GM21737 (cell line): ENCODE measurements around the gene SH3RF3.

Source experiments
- ATAC-seq: cut with Tn5 transposase; IDR thresholded peaks from one replicate; pipeline ENCODE4 v1.9.1; 2021; ENCODE audit warnings: mild to moderate bottlenecking, moderate library complexity; ENCODE audit not compliant: unreplicated experiment

Gene SH3RF3

DNA sequence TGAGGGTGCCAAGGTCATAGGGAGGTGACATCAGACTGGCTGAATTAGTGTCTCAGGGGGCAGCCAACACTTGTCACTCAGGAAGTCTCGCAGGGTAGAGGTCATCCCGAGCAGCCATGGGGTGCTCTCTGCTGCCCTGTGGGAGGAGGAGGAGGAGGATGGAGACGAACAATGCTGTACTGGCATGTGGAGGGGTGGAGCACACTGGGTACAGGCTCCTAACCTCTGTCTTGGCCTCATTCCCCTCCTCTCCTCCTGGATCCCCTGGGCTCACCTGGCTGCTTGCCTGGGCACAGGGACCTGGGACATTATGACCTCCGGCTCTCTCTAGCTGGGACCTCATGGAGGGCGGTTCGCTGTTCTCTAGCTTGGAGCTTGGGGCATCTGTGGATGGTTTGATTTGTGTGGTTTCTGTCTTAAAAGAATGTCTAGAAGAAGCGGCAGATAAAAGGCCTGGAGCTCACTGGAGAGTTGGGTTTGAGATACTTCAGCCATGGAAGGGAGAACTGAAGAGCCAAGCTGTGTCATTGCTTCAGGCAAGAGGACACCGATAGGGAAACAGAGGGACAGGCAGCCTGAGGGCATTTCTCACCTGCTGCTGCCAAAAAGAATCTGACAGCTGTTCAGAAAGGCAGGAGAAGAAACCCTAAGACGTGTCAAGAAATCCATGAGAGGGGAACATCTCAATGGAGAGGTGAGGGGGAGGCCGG is 351.6 kb downstream of the SH3RF3 start:
- no peak for ATAC-seq

DNA sequence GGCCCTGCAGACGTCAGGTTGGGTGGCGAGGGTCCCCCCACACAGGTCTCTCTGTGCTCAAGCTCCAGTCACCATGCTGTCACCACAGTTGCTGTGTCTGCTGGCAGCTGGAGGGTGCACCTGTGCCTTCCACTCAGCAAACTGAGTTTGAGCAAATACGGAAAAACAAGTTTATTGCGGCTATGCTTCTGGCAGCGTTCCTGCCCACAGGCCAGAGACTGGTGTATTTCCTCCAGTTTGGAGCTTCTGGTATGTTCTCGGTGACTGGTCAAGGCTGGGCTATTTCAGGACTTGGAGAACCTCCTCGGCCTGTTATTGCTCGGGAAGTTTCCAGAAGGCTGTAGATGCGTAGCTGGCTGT is 352.2 kb downstream of the SH3RF3 start:
- no peak for ATAC-seq

DNA sequence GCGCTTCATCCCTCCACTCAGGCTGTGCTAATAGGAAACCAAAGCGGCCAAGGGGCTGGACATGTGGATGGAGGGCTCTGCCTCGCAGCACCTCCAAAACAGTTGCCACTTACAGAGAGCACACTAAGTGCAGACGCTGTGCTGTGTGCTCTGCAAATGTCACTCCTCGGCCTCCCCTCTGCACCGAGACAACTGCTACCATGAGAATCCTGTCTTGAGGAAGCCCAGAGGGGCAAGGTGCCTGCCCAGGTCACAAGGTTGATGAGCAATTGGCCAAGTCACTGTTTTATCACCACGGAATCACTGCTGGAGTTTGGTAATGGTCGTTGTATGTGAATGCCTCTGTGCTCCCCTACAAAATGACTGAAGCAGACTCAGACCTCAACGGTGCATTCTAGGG is 352.6 kb downstream of the SH3RF3 start:
- no peak for ATAC-seq

DNA sequence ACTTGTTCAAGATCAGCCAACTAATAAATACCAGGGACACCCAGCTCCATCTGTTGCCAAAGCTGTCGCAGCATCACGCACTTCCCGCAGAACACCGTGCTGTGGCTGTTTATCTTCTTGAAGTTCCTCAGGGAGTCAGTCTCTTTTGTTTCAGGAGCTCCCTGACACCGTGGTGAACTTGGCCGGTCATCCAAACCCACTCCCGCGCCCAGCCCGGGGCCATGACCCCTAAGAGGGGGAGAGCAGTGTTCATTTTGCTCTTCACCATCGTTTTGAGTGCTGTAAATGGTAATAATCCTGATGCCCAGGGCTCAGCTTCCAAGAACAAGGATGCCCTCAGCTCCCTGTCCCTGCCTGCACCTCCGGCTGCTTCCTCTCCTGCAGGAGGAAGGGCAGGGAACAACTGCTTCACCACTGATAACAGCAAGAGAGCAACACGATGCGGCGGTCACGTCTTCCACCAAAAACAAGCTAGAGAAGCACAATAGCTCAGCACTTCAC is 353.4 kb downstream of the SH3RF3 start:
- ATAC-seq: no peak

DNA sequence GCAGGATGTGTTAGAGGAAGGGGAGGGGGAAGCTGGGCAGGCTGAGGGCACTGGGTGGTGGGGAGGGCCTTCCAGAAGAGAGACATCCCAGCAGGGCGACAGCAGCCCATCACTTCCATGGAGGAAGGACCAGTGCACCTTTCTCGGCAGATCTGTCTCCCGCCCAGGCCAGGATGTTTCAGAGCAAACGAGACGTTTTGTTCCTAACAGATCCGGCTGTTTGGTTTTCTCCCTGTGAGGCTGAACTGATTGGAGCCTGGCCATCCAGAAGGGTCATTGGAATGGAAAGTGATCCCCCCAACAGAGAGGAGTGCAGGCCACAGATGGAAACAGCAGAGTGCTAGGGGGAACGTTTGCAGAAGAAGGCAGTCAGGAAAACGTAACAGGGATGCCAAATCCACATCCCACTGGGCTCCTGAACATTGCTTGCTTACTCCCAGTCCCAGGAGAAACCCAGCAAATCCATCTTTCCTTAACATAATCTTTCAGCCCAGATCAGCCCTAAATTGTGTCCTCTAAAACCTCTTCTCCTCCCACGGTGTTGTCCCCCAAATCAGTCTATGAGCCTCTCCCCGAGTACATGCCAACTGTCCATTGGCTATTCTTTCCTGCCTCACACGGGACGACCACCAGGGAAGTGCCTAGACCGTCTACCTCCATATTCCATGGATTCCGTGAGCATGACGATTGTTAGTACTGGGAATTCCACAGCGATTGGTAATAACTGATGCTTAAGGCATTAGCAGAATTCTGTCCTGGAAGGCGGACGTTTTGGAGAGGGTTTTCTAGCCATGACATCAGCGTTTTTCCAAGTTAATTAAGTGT is 357.9 kb downstream of the SH3RF3 start:
- no peak for ATAC-seq

DNA sequence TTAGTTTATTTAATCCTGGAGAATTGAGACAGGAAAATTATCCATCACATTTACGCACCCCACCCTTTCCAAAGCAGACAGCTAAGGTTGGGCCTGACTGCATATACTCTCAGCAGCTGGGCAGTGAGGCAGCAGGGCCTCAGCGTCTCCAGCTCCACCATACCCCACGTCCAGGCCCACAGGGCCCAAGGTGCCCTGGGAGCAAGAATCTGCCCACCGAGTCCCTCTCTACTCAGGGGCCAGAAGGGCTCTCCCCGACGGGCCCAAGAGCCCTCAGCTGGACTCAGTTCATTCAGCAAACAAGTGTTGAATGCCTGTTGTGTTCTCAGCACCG is 358.5 kb downstream of the SH3RF3 start:
- ATAC-seq: no peak

DNA sequence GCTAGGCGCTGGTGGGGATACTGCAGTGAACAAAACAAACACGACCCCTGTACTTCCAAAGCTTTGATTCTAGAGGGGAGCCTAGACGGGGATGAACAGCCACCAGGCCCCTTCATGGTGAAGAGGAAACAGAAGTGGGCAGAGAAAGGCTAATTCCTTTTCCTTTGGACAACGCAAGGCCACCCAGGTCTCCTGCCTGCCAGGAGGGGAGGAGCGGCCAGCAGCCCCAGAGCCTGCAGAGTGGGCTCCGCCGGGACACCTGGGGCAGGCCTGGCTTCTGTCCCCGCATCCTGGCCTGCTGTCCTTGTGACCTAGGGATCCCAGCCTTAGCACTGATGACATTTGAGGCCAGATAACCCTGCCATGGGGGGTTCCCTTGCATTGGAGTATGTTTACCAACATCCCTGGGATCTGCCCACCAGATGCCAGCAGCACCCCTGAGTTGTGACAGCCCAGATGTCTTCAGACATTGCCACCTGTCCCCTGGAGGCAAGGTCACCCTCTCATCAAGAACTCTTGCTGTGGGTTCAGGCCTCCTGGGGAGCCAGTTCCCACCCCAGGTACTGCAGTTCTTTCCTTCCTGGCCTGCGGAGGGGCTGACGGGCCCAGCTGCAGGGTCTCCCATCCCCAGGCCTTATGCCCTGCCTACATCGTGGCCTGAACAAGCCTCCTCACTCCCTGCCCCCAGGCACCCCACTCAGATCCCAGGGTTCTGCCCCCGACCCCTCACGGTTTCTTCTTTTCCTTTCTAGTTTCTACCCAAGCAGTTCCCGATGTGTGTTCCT is 359.1 kb downstream of the SH3RF3 start:
- ATAC-seq: no peak

DNA sequence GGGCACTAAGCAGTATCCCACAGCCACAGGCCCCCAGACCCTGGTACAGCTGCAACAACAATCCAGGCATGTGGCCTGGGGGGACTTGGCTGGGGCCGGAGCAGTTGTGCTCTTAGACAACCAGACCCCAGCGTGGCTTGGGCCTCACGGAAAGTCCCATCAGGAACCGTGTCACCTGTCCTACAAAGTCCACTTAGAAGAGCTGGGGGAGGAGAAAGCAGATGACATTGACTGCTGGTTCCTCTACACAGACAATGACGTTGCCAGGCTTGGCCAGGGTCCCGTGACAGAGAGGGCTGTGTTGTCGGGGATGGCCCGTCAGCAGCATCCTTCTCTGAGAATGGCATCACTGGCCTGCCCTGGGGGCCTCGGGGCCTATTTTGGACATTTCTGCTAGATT is 360.3 kb downstream of the SH3RF3 start:
- no peak for ATAC-seq

DNA sequence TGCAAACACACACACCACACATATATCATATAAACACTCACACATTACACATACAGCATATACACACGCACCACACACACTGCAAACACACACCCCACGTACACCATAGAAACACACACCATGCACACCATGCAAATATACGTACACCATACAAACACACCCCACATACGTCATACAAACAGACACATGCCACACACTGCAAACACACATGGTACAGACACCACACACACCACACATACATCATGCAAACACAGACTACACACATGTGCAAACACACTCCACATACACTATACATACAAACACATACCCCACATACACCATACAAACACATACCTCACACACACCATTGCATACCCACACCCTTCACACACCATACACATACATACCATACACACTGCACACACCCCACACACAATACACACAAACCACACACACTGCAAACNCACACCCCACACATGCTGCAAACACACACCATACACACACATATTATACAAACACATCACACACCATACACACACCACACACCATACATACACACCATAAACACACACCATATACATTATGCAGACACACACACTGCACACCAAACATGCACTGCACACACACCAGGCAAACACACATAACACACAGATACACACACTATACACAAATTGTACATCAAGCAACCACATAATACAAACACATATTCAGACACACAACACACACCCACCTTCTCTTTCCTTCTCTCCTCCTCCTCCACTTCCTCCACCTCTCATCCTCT is 364.4 kb downstream of the SH3RF3 start:
- no peak for ATAC-seq

DNA sequence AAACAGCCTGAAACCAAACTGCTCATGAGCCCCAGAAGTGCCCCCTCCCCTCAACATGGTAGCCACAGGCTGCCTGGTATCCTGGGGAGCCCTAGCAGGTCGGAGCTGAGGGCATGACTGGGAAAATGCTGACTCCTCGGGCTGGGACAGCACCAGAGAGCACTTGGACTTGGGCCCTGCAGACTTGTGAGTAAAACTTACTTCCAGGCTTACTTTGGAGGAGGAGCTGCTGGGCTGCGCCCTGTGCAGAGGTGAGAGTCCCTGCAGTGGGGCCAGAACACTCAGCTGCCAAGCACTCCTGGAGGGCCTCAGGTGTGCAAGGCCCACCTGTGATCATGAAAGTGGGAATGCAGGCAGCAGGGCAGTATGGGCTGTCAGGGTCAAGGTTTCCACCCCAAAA is 365.3 kb downstream of the SH3RF3 start:
- ATAC-seq: no peak

DNA sequence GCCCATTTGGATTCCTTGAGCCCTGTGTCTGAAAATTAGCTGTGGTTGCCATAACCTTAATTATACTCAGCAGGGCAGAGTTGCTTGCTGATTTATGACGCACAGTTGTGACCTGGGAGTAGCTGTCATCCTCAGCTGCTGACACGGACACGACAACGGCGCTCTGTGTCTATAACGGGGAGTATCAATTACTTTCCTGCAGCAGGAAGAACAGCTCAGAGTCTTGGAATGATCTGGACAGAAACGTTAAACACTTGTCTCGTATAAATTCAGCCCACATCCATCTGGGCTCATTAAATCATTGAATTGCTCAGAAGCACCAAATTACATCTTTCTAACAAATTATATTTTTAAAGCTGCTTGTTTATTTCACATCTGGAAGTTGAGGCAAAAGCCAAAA is 368.5 kb downstream of the SH3RF3 start:
- no peak for ATAC-seq

DNA sequence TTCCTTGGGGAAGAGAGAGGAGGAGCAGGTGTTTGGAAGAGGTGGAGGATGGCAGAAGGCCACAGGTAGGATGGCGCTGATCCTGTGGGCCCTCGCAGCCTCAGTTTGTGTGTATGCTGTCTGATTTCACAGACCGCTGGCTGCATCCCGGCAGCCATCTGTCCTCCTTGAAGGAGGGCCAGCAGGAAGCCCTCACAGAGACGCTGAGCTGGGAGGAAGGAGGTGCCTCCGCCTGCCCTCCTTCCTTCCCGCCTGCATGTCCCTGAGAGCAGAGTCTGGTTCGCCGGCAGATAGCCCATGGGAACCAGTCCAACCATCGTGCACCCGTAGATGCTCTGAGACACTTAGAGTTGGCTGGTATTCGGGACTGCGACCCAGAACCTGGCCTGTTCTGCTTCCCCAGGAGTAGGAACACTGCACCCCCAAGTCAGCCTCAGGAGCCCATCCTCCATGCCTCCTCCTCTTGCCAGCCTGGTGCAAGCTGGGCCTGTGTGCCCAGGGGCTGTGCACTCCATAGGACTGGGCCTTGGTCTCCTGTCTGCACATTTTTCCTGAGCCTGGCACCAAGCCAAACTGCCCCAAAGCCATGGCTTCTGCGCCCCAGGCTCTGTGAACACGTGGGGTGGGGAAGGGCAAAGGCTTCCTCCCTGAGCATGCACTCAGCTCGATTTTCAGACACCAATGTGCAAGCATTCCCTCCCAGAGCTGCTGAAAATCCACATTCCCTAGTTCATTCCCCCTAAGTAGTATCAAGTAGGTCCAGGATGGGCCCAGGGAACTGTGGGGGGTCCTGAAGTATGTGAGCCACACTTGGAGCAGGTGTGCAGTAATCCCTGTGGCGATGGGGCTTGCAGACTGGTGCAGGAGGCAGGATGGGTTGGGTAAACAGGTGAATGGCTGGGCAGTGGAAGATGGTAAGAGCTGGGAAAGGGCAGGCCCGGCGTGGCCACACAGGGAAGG is 369.2 kb downstream of the SH3RF3 start:
- ATAC-seq: no peak

DNA sequence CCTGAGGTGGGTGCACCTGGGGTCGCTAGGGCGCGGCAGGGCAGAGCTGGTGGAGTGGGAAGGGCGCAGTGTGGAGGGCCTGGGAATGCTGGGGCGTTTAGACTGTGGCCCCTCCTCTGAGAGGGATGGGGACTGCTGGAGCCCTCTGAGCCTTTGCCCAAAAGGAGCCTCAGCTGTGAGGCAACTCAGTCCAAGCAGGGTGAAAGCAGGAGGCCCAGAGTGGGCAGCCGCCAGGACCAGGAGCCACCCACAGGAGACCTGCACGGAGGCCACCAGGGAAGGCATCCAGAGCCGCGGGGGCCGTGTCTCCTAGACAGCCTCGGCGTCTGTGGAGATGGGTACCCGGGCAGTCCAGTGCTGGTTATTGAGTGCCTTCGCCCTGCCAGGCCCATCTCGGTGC is 369.9 kb downstream of the SH3RF3 start:
- no peak for ATAC-seq

DNA sequence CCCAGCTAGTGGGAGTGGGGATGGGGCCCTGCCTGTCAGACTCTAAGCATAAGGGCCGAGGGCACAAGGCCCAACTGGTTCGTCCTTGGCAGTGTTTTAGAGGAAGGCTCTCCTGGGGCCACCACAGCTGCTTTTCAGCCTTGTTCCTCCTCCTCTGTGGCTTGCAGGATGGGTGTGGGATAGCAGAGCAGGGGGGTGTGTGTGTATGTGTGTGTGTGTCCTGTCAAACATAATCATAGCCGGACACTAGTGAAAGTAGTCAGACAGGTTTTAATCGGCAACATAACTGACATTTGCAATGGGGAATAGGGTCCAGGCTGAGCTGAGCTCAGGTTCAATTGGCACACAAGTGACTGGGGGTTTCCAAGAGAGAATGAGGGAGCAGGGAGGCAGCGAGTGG is 370.6 kb downstream of the SH3RF3 start:
- no peak for ATAC-seq

DNA sequence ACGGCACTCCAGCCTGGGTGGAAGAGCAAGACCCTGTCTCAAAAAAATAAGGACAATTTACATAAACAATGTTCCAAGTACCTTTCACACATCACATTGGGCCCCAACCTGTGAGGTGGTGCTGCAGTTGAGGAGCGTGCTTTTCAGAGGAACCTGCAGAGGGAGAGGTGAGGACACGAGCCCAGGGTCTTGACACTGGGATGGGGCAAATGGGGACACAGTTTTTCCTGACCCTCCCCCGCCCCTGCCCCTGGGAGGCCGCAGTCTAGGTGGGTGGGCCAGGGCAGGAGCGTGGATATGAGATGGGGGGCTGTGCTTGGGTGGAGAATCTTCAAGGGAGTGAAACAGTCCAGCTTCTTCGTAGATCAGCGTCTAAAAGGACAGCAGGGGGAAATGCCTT is 371.9 kb downstream of the SH3RF3 start:
- ATAC-seq: no peak

DNA sequence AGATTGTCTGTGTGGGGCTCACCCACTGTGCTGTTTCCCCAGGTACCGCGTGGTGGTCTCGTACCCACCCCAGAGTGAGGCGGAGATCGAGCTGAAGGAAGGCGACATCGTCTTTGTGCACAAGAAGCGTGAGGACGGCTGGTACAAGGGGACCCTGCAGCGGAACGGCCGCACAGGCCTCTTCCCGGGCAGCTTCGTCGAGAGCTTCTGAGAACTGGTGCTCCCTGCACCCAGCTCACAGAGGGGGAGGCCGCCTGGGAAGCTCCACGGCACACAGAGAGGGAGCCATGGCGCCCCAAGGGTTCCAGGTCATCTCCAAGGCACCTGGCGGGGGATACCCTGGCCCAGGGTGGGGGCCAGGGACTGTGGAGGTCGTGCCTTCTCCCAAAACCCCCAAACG is 372.5 kb downstream of the SH3RF3 start:
- ATAC-seq: no peak

DNA sequence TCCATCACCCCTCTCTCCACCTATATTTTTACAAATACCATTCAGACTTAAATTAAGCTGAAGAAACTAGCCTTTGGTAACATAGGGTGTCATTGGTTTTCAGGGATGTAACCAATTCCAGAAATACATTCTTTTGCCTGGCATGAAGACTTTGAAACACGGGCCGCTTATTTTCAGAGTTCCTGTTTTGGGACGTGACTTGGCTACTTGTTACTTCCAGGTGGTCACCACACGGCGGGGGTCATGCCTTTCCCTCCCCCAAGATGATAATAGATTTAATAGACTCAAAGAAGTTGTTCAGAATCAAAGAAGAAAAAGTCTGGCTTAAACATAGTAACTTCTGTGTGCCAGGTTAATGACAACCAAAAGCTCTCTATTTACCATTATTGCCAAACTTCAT is 374.2 kb downstream of the SH3RF3 start:
- no peak for ATAC-seq

DNA sequence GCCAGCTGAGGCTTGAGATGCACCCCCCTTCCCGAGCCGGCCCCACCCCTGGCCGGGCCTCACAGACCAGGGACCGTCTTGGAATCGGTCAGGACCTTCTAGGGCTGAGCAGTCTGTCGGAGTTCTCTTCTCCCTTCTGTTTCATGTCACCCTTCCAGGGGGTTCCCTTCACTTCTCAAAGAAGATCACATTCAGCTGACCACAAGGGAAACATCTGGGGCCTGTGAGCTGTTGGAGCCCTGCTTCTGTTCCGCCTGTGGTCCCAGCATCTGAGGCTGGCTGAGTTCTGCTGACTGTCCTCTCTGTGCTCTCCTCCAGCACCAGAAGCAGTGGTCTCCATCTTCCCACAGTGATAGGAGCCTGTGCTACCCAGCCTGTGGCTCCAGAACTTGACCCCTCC is 378.2 kb downstream of the SH3RF3 start:
- no peak for ATAC-seq

DNA sequence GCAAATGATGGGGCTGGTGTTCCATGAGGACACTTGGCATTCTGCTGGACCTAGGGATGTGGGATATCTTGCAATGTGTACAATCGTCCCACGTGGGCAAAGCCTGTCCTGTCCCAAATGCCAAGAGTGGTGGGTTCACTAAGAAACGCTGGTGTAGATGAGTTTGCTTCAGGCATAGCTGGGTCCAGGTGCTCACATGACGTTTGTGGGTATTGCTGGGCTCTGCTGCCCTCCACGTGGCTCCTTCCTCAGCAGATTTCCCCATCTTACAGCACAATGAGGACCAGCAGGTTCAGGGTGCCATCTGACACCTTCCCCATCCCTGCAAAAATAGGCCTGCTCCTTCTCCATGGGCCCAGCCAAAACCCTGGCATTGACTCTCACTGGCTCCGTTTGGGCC is 378.8 kb downstream of the SH3RF3 start:
- ATAC-seq: no peak

DNA sequence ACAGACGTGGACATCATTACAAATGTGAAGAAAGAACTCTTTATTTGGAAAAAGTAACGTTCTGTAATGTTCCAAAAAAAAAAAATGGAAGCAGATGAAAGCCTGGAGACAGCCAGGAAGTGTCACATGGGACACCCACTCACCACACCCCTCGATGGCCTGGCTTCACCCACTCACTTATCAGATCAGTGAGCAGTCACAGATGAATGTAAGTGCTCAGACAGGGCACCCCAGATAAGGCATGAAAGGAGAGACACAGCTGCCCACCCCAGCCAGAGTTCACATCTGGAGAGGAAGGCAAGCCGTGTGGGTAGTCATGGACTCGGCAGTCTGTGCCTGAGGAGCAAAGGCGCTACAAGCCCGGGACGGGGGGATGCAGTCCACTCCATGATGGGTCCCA is 379.6 kb downstream of the SH3RF3 start:
- ATAC-seq: no peak
